ENCODE results near the gene HCN4. TPM values are rescaled to one million over a fixed set of nuclear protein-coding genes. Genes with fewer than 3 reads are reported as not detected.
A peak's percentile ranks its signal among the peaks of the same experiment; 100 is the strongest.

Gene HCN4
- total and polyA plus RNA-seq, 2 experiments from 2014 or later: 2.4 to 10.6 TPM

DNA sequence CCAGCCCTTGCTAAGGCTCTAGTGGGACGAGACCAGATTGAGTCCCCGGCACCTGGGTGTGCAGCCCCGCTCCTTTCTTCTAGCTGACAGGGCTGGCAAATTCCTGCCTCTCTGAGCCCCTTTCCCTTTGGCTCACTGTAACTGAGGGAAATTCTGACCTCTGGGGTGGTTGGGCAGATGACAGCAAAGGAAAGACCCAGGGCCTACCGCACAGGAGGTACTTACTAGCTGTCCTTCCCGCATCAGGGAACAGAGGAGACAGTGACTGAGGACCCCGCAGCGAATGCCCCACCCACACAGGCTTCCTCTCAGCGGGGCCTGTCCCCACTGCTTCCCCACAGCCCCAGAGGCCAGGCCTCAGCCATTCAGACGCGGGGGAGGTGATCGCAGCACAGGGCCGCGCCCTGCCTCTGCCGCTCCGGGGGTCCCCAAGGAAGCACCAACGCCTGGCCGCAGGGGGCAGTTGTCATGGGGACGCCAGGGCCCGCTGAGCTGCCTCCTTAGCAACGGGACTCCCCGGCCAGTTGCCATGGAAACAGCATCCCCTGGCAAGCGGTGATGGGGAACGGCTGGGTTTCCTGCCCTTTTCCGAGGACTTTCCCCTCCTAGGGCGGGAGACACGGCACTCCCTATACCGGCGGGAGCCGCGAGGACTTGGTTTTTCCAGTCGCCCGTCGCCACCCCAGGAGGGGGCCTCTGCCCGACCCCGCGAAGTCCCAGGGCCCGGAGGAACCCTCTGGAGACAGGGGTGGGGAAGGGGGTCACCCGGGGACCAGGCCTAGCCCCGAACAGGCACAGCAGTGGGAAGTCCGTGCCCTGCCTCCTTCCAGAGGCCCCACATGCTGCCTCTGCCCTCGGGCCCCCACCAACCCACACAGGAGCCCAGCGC lies 50.1 kb downstream of the HCN4 start:
- Mint-ChIP-seq H3K27me3 (ENCODE audit: insufficient read depth, low read depth, poor library complexity) (peaks cover 18% of the 10 kb centered on the region), H3K36me3 (ENCODE audit: low read depth) (peaks cover 3% of the 10 kb centered on the region; the same call in 2 of the 3 replicates), H3K9me3 (no peaks in the 10 kb centered on the region), H3K4me3 (no peak overlapping the region), H3K4me1 (peaks cover 20% of the 10 kb centered on the region), H3K27ac (no peak overlapping the region)
- TF ChIP-seq, protein P1, sequence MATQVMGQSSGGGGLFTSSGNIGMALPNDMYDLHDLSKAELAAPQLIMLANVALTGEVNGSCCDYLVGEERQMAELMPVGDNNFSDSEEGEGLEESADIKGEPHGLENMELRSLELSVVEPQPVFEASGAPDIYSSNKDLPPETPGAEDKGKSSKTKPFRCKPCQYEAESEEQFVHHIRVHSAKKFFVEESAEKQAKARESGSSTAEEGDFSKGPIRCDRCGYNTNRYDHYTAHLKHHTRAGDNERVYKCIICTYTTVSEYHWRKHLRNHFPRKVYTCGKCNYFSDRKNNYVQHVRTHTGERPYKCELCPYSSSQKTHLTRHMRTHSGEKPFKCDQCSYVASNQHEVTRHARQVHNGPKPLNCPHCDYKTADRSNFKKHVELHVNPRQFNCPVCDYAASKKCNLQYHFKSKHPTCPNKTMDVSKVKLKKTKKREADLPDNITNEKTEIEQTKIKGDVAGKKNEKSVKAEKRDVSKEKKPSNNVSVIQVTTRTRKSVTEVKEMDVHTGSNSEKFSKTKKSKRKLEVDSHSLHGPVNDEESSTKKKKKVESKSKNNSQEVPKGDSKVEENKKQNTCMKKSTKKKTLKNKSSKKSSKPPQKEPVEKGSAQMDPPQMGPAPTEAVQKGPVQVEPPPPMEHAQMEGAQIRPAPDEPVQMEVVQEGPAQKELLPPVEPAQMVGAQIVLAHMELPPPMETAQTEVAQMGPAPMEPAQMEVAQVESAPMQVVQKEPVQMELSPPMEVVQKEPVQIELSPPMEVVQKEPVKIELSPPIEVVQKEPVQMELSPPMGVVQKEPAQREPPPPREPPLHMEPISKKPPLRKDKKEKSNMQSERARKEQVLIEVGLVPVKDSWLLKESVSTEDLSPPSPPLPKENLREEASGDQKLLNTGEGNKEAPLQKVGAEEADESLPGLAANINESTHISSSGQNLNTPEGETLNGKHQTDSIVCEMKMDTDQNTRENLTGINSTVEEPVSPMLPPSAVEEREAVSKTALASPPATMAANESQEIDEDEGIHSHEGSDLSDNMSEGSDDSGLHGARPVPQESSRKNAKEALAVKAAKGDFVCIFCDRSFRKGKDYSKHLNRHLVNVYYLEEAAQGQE (IDR thresholded peaks at IDR 0.05; ENCODE audit: unreplicated experiment): no peak
- TF ChIP-seq JUNB (IDR thresholded peaks at IDR 0.05; ENCODE audit: unreplicated experiment) (no peak), CTCF (conservative IDR thresholded peaks at IDR 0.05; ENCODE audit: low read depth in 2 of 2) (no peak), ETS1 (IDR thresholded peaks at IDR 0.05) (no peak), ZNF114 (CRISPR knock-in tag; IDR thresholded peaks at IDR 0.05) (no peak), ZNF462 (CRISPR knock-in tag; IDR thresholded peaks at IDR 0.05) (no peak), POLR2AphosphoS5 (IDR thresholded peaks at IDR 0.05; ENCODE audit: low read depth) (no peak), ZNF331 (CRISPR knock-in tag; IDR thresholded peaks at IDR 0.05; ENCODE audit: low read depth) (no peak), EZH2 (IDR thresholded peaks at IDR 0.05; ENCODE audit: low read depth, unreplicated experiment) (no peak)
- ATAC-seq (peak; percentile 67), DNase-seq (ENCODE audit: low spot score) (peak; percentile 87)
- Histone ChIP-seq H3F3A (replicated peaks; ENCODE audit: low read depth) (no peaks in the 10 kb centered on the region), H4K20me1 (replicated peaks; ENCODE audit: insufficient read depth) (no peaks in the 10 kb centered on the region), H2AFZ (no peak overlapping the region), H3K9me2 (ENCODE audit: insufficient read depth) (no peaks in the 10 kb centered on the region), H3K79me2 (replicated peaks; ENCODE audit: insufficient read depth) (no peaks in the 10 kb centered on the region), H3K27ac (ENCODE audit: low read depth) (no peak overlapping the region), H3K4me3 (peak overlapping the region; percentile 43), H3K4me1 (ENCODE audit: insufficient read depth) (peaks cover 4% of the 10 kb centered on the region; the same call in 1 of the 2 replicates), H3K27me3 (ENCODE audit: insufficient read depth) (no peaks in the 10 kb centered on the region), H3K4me2 (peak overlapping the region; percentile 74), H3K36me3 (ENCODE audit: insufficient read depth) (no peaks in the 10 kb centered on the region)

Data from GM23338 (cell line).